Measurements from ENCODE around the gene GPR162. TPM values are rescaled to one million over a fixed set of nuclear protein-coding genes. Genes with fewer than 3 reads are reported as not detected.

GPR162 gene
- polyA plus RNA-seq, 1 donor from 2014 or later: 82.8 TPM

GRCh38 chr12:6843118-6843902 lies 21.7 kb downstream of the GPR162 start:
- Histone ChIP-seq H3K9ac (ENCODE audit: low read length) (no peak overlapping the region), H3K4me3 (ENCODE audit: low read length) (no peak overlapping the region), H3K4me2 (ENCODE audit: low read length) (no peak overlapping the region), H3K9me2 (ENCODE audit: insufficient read depth, low read length) (no peaks in the 10 kb centered on the region), H3K27ac (ENCODE audit: low read length) (no peak overlapping the region), H3K9me3 (ENCODE audit: low read length) (no peaks in the 10 kb centered on the region), H3K27me3 (ENCODE audit: insufficient read depth, low read depth, low read length) (no peaks in the 10 kb centered on the region), H2AFZ (ENCODE audit: low read depth, low read length) (no peak overlapping the region), H4K20me1 (ENCODE audit: insufficient read depth) (no peaks in the 10 kb centered on the region), H3F3A (ENCODE audit: insufficient read depth, low read length, poor library complexity, severe bottlenecking) (no peaks in the 10 kb centered on the region), H3K36me3 (ENCODE audit: insufficient read depth, low read length) (no peaks in the 10 kb centered on the region), H3K79me2 (replicated peaks; ENCODE audit: insufficient read depth, low read length) (no peaks in the 10 kb centered on the region)
- TF ChIP-seq RAD21 (conservative IDR thresholded peaks at IDR 0.05) (no peak), SMC3 (conservative IDR thresholded peaks at IDR 0.05; ENCODE audit: poor library complexity) (no peak), REST (IDR thresholded peaks at IDR 0.05; ENCODE audit: borderline replicate concordance) (no peak), EZH2 (IDR thresholded peaks at IDR 0.05; ENCODE audit: borderline replicate concordance, insufficient read depth, low read length, poor library complexity, severe bottlenecking) (no peak), MXI1 (conservative IDR thresholded peaks at IDR 0.05; ENCODE audit: poor library complexity, severe bottlenecking) (no peak), POLR2AphosphoS5 (IDR thresholded peaks at IDR 0.05) (no peak), TAF1 (IDR thresholded peaks at IDR 0.05; ENCODE audit: low read depth) (no peak), CTCF (IDR thresholded peaks at IDR 0.05; ENCODE audit: poor library complexity, severe bottlenecking) (no peak), EP300 (conservative IDR thresholded peaks at IDR 0.05; ENCODE audit: poor library complexity, severe bottlenecking) (no peak)

- H3F3A ChIP-seq (ENCODE audit: insufficient read depth, low read length, poor library complexity, severe bottlenecking): no peaks in the 10 kb centered on the region
- H3K9me2 ChIP-seq (ENCODE audit: insufficient read depth, low read length): no peaks in the 10 kb centered on the region
- H4K20me1 ChIP-seq (ENCODE audit: insufficient read depth): no peaks in the 10 kb centered on the region
- H3K4me2 ChIP-seq (ENCODE audit: low read length): no peak overlapping the region
- peaks cover 7% of the 10 kb centered on the region for H3K79me2 ChIP-seq (replicated peaks; ENCODE audit: insufficient read depth, low read length)
- no peak overlapping the region for H3K27ac ChIP-seq (ENCODE audit: low read length)
- H3K27me3 ChIP-seq (ENCODE audit: insufficient read depth, low read depth, low read length): no peaks in the 10 kb centered on the region
- no peak overlapping the region for H3K4me3 ChIP-seq (ENCODE audit: low read length)
- no peak overlapping the region for H3K9ac ChIP-seq (ENCODE audit: low read length)
- TF ChIP-seq EP300 (conservative IDR thresholded peaks at IDR 0.05; ENCODE audit: poor library complexity, severe bottlenecking) (no peak), POLR2AphosphoS5 (IDR thresholded peaks at IDR 0.05) (no peak), EZH2 (IDR thresholded peaks at IDR 0.05; ENCODE audit: borderline replicate concordance, insufficient read depth, low read length, poor library complexity, severe bottlenecking) (no peak), SMC3 (conservative IDR thresholded peaks at IDR 0.05; ENCODE audit: poor library complexity) (no peak), RAD21 (conservative IDR thresholded peaks at IDR 0.05) (no peak), CTCF (IDR thresholded peaks at IDR 0.05; ENCODE audit: poor library complexity, severe bottlenecking) (no peak), MXI1 (conservative IDR thresholded peaks at IDR 0.05; ENCODE audit: poor library complexity, severe bottlenecking) (no peak)
- no peaks in the 10 kb centered on the region for H3K36me3 ChIP-seq (ENCODE audit: insufficient read depth, low read length)
- H3K9me3 ChIP-seq (ENCODE audit: low read length): no peaks in the 10 kb centered on the region
- no peak overlapping the region for H2AFZ ChIP-seq (ENCODE audit: low read depth, low read length)
These were observed 23.8 kb downstream of the GPR162 start for GRCh38 chr12:6845395-6845794.

All from neural cell (in vitro differentiated cells).